HG02981 (cell line): ENCODE data around the gene GALNT10.
A peak's percentile ranks its signal among the peaks of the same experiment; 100 is the strongest.

Experiments used
- ATAC-seq: cut with Tn5 transposase; IDR thresholded peaks from one replicate; pipeline ENCODE4 v1.9.1; 2021; ENCODE audit warnings: mild to moderate bottlenecking, moderate library complexity; ENCODE audit not compliant: unreplicated experiment

The GALNT10 gene

GRCh38 chr5:154372661-154373060 is 182.1 kb downstream of the GALNT10 start:
- ATAC-seq = no peak

- no peak for ATAC-seq
Measured at GRCh38 chr5:154373326-154373725, 182.8 kb downstream of the GALNT10 start.

- ATAC-seq = no peak
Measured at GRCh38 chr5:154373729-154374179, 183.2 kb downstream of the GALNT10 start.

- ATAC-seq = no peak
Measured at GRCh38 chr5:154374264-154374663, 183.7 kb downstream of the GALNT10 start.

- ATAC-seq = no peak
Measured at GRCh38 chr5:154375329-154376008, 184.9 kb downstream of the GALNT10 start.

GRCh38 chr5:154376481-154376880 is 185.9 kb downstream of the GALNT10 start:
- ATAC-seq = no peak

GRCh38 chr5:154377754-154378533 is 187.4 kb downstream of the GALNT10 start:
- no peak for ATAC-seq

GRCh38 chr5:154380263-154380662 is 189.7 kb downstream of the GALNT10 start:
- ATAC-seq = no peak

GRCh38 chr5:154384480-154385235 is 194.1 kb downstream of the GALNT10 start:
- peak; percentile 97 for ATAC-seq

- no peak for ATAC-seq
Measured at GRCh38 chr5:154385236-154385512, 194.6 kb downstream of the GALNT10 start.

- ATAC-seq = no peak
Measured at GRCh38 chr5:154386952-154387629, 196.6 kb downstream of the GALNT10 start.

- no peak for ATAC-seq
Measured at GRCh38 chr5:154388842-154389241, 198.3 kb downstream of the GALNT10 start.

- no peak for ATAC-seq
Measured at GRCh38 chr5:154390096-154390495, 199.6 kb downstream of the GALNT10 start.

GRCh38 chr5:154390746-154391359 is 200.3 kb downstream of the GALNT10 start:
- ATAC-seq = no peak

- no peak for ATAC-seq
Measured at GRCh38 chr5:154391788-154392187, 201.3 kb downstream of the GALNT10 start.

GRCh38 chr5:154393850-154394249 is 203.3 kb downstream of the GALNT10 start:
- ATAC-seq = no peak

- no peak for ATAC-seq
Measured at GRCh38 chr5:154394307-154394706, 203.8 kb downstream of the GALNT10 start.

- ATAC-seq = peak; percentile 45
Measured at GRCh38 chr5:154395407-154396106, 205.0 kb downstream of the GALNT10 start.

GRCh38 chr5:154396128-154396527 is 205.6 kb downstream of the GALNT10 start:
- no peak for ATAC-seq
